Activated T-helper 1 cell treated with anti-CD3 and anti-CD28 coated beads, Interleukin-12 subunit alpha, Interleukin-12 subunit beta, Interleukin-2, Interleukin-4 antibody, amounts not matched to agents 30 ng/mL and 10 ng/mL and 1 ng/mL, durations not matched to agents 14 hours and 24 hours and 36 hours (primary cell): Measurements from ENCODE around the gene RHOXF2. TPM values are rescaled to one million over a fixed set of nuclear protein-coding genes. Genes with fewer than 3 reads are reported as not detected.
"Not testable (repeated sequence)": the region's sequence is repeated elsewhere in the genome, so short reads cannot be mapped to it uniquely, and the experiment has no call there.

Experiments
- DNase-seq: peaks from one replicate; pipeline ENCODE4 v3.0.0; 2021; ENCODE audit warnings: low spot score
- H3K27ac Mint-ChIP-seq: one replicate; pipeline ENCODE4 v1.8.0; 2021; ENCODE audit warnings: mild to moderate bottlenecking, mixed read lengths
- H3K27me3 Mint-ChIP-seq: one replicate; pipeline ENCODE4 v1.8.0; 2022; ENCODE audit warnings: mild to moderate bottlenecking, moderate library complexity, mixed read lengths; ENCODE audit not compliant: insufficient read depth
- H3K36me3 Mint-ChIP-seq: one replicate; pipeline ENCODE4 v1.8.0; 2021; ENCODE audit warnings: low read depth, mixed read lengths
- H3K4me1 Mint-ChIP-seq: one replicate; pipeline ENCODE4 v1.8.0; 2021; ENCODE audit warnings: low read depth, mixed read lengths
- H3K4me3 Mint-ChIP-seq: one replicate; pipeline ENCODE4 v1.8.0; 2021; ENCODE audit warnings: mild to moderate bottlenecking, moderate library complexity, mixed read lengths
- H3K9me3 Mint-ChIP-seq: one replicate; pipeline ENCODE4 v1.8.0; 2021; ENCODE audit warnings: mixed read lengths
- intact Hi-C: fragments of 100-400 bp; cut with micrococcal nuclease; formaldehyde crosslinking; loops from one replicate; pipeline ENCODE4 v1.15.1; 2024
- total RNA-seq: library from RNA; stranded (reverse); gene quantifications from 2 replicates; pipeline ENCODE4 v1.2.3, GENCODE V29; 2022

The RHOXF2 gene, protein sequence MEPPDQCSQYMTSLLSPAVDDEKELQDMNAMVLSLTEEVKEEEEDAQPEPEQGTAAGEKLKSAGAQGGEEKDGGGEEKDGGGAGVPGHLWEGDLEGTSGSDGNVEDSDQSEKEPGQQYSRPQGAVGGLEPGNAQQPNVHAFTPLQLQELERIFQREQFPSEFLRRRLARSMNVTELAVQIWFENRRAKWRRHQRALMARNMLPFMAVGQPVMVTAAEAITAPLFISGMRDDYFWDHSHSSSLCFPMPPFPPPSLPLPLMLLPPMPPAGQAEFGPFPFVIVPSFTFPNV
- total RNA-seq, result not detected in 2 replicates

DNA sequence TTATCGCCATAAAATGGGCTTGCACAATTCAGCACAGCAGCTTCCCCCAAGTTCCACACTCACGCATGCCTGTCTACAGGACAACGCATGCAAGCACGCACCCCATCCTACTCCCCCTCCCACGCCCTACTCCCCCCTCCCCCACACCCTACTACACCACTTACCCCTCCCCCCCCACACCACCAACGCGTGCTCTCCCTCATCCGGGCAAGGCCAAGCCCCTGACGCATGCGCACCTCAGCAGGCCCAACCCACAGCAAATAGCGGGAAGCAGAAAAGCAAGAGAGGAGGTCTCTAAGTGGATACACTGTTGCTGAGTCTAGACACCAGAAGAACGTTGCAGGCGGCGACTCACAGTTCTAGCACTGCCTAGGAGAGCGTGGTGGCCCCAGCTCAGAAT, at the start of gene RHOXF2:
TSS of gene RHOXF2 (plus strand) at position 301 of the 400 bp plus-strand sequence. CDS start 138 bp downstream, outside the sequence.
- H3K9me3 Mint-ChIP-seq, H3K4me3 Mint-ChIP-seq, intact Hi-C loops, H3K4me1 Mint-ChIP-seq, DNase-seq, H3K36me3 Mint-ChIP-seq, H3K27me3 Mint-ChIP-seq, H3K27ac Mint-ChIP-seq: not testable (repeated sequence)

DNA sequence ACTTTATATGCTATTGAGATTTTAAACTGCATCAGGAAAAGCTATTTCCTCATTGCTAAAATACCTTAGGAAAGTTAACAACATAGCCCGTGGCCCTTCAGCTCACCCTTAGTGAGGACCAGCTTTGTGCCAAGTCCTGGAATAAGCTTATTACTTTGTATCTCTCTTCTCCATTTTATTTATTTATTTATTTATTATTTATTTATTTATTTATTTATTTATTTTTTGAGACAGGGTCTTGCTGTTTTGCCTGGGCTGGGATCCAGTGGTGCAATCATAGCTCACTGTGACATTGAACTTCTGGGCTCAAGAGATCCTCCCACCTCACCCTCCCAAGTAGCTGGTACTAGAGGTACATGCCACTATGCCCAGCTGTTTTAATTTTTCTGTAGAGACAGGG, 49.0 kb upstream of the RHOXF2 start:
- Mint-ChIP-seq H3K4me1 (no peaks in the 10 kb centered on the region), H3K27ac (no peak overlapping the region), H3K27me3 (no peaks in the 10 kb centered on the region), H3K9me3 (no peaks in the 10 kb centered on the region), H3K4me3 (no peak overlapping the region), H3K36me3 (no peaks in the 10 kb centered on the region)
- intact Hi-C loops, result no loop called here
- no peak for DNase-seq

DNA sequence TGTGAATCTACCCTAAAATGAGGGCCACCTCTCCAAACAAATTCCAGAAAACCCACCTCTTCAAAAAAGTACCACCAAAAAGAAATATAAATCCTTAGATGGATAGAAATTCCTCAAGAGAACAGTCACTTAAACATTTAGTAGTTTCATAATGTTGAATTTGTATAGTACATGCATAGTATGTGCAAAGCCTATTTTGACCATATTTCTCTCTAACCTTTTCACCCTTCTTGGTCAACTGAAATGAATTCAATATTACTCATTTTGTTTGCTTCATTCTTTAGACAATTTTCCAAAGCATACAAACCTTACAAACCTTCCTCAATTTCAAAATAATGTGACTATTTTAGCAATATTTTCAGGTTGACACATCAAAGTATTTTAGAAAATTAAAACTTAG, 46.8 kb upstream of the RHOXF2 start:
- Mint-ChIP-seq H3K4me1 (no peaks in the 10 kb centered on the region), H3K27me3 (no peaks in the 10 kb centered on the region), H3K27ac (no peak overlapping the region), H3K9me3 (no peaks in the 10 kb centered on the region), H3K4me3 (no peak overlapping the region), H3K36me3 (no peaks in the 10 kb centered on the region)
- intact Hi-C loops, result no loop called here
- DNase-seq, result no peak

DNA sequence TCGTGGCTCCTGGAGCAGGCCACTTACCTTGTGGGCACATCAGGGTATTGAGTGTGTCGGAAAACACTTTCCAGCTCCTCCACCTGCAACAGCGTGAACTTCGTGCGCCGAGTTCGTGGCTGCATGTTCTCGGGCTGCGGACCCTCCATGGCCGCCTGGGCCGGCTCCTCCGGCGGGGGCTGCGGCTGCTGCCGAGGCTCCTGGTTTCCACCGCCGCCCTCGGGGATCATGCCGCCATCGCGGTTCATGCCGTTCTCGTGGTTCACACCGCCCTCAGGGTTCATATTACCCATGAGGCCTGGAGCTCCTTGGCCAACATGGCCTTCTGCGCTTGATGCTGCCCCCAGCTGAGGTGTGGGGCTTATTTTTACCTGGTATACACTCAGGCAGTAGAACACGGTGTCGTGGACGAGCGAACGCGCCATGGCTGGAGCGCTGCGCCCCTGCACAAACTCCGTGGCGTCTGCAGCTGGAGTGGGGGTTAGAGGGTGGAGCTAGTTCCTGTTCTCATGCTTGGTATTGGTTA, 42.9 kb upstream of the RHOXF2 start, which contains the start of gene RHOXF1:
TSS of gene RHOXF1 (minus strand) at position 476 of the 526 bp plus-strand sequence. CDS start at position 425, 51 bp downstream.
- intact Hi-C loops, result no loop called here
- Mint-ChIP-seq H3K4me3 (no peak within 1 kb of the TSS), H3K27me3 (peaks cover 2% of the 10 kb centered on the region), H3K36me3 (no peaks in the 10 kb centered on the region), H3K9me3 (no peaks in the 10 kb centered on the region), H3K4me1 (no peaks in the 10 kb centered on the region), H3K27ac (no peak within 1 kb of the TSS)
- DNase-seq, result no peak

- Mint-ChIP-seq H3K9me3 (no peaks in the 10 kb centered on the region), H3K4me1 (no peaks in the 10 kb centered on the region), H3K4me3 (no peak overlapping the region), H3K27me3 (peaks cover 2% of the 10 kb centered on the region), H3K27ac (no peak overlapping the region), H3K36me3 (no peaks in the 10 kb centered on the region)
- intact Hi-C loops, result no loop called here
- no peak for DNase-seq
These were observed 38.2 kb upstream of the RHOXF2 start for GRCh38 chrX:120120223-120120622.

- H3K27me3 Mint-ChIP-seq, result no peaks in the 10 kb centered on the region
- H3K9me3 Mint-ChIP-seq, result no peaks in the 10 kb centered on the region
- H3K4me1 Mint-ChIP-seq, result no peaks in the 10 kb centered on the region
- H3K27ac Mint-ChIP-seq, result no peak overlapping the region
- no peaks in the 10 kb centered on the region for H3K36me3 Mint-ChIP-seq
- intact Hi-C loops, result no loop called here
- H3K4me3 Mint-ChIP-seq, result no peak overlapping the region
- DNase-seq, result no peak
These were observed 33.0 kb upstream of the RHOXF2 start for GRCh38 chrX:120125444-120125843.

DNA sequence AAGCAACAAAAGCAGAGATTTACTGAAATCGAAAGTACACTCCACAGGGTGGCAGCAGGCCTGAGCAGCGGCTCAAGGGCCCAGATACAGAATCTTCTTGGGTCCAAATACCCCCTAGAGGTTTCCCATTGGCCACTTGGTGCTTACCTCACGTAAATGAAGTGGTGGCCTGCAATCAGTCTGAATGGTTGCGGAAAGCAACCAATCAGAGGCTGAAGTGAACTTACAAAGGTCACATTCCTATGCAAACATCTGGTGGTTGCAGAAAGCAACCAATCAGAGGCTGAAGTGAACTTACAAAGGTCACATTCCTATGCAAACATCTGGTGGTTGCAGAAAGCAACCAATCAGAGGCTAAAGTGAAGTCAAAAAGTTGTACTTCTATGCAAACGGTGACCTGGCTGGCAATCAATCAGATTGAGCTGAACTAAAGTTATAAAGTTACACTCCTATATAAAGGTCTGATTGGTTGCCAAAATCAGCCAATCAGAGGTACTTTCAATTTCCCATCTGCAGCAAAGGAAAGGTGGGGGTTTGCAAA, 30.0 kb upstream of the RHOXF2 start:
- intact Hi-C loops, result not testable (repeated sequence)

GRCh38 chrX:120136128-120136527, 22.3 kb upstream of the RHOXF2 start:
- H3K27ac Mint-ChIP-seq, result no peak overlapping the region
- intact Hi-C loops, result loop anchor here (10.0 kb wide), 1 partner anchor 641 kb away; no protein-coding TSS in a partner anchor
- peaks cover 9% of the 10 kb centered on the region for H3K4me1 Mint-ChIP-seq
- peak overlapping the region; percentile 20 for H3K4me3 Mint-ChIP-seq
- no peaks in the 10 kb centered on the region for H3K36me3 Mint-ChIP-seq
- DNase-seq, result no peak
- H3K27me3 Mint-ChIP-seq, result peaks cover 3% of the 10 kb centered on the region
- no peaks in the 10 kb centered on the region for H3K9me3 Mint-ChIP-seq

More for the DNA sequence above, 30.0 kb upstream of the RHOXF2 start:
- not testable (repeated sequence) for H3K27me3 Mint-ChIP-seq, H3K9me3 Mint-ChIP-seq, H3K4me3 Mint-ChIP-seq, H3K36me3 Mint-ChIP-seq, DNase-seq, H3K4me1 Mint-ChIP-seq, H3K27ac Mint-ChIP-seq

DNA sequence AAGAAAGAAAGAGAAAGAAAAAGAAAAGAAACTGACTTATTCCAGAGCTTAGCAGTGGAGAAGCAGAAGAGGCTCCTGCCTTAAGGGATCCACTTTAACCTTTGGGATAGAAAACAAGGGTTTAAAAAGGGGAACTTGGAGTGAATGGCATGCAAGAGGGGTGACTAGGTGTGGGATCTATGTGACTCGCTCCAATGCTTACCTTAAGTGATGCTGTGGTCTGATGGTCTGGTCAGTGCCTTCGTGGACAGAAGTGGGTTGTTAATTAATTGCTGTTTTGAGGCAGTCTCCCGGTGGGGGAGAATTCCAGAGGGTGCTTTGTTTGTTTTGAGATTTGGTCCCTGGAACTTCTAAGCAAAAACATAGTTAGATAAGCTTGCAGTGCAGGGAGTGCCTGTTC, 21.6 kb upstream of the RHOXF2 start:
- DNase-seq, result no peak
- H3K27ac Mint-ChIP-seq, result no peak overlapping the region
- no peak overlapping the region for H3K4me3 Mint-ChIP-seq
- H3K9me3 Mint-ChIP-seq, result no peaks in the 10 kb centered on the region
- H3K27me3 Mint-ChIP-seq, result peaks cover 3% of the 10 kb centered on the region
- H3K4me1 Mint-ChIP-seq, result peaks cover 9% of the 10 kb centered on the region
- intact Hi-C loops, result loop anchor here (10.0 kb wide), 1 partner anchor 642 kb away; no protein-coding TSS in a partner anchor
- no peaks in the 10 kb centered on the region for H3K36me3 Mint-ChIP-seq

DNA sequence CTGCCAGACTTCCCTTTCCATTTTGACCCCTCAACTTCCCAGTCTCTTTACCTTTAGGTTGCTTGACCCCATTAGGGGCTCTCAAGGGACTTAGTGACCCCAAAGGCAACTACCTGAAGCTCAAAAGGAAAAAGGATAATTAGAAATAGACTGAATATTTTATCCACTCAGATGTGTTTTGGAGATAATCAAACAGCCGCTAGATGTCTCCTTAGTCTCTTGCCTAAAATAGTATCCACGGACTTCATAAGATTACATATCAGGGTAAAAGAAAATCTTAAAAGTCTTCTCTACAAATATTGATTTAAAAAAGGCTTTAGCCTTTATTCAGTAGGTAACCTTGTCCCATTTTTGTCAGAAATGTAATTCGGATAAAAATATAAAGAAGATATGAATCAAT, 21.0 kb upstream of the RHOXF2 start:
- H3K4me3 Mint-ChIP-seq, result no peak overlapping the region
- H3K9me3 Mint-ChIP-seq, result peaks cover under 1% of the 10 kb centered on the region
- H3K27ac Mint-ChIP-seq, result no peak overlapping the region
- intact Hi-C loops, result loop anchor here (10.0 kb wide), 1 partner anchor 643 kb away; no protein-coding TSS in a partner anchor
- H3K36me3 Mint-ChIP-seq, result peaks cover under 1% of the 10 kb centered on the region
- peaks cover 3% of the 10 kb centered on the region for H3K27me3 Mint-ChIP-seq
- H3K4me1 Mint-ChIP-seq, result peaks cover 12% of the 10 kb centered on the region
- no peak for DNase-seq

- no peak overlapping the region for H3K4me3 Mint-ChIP-seq
These were observed 18.0 kb upstream of the RHOXF2 start for GRCh38 chrX:120140293-120140981.

DNA sequence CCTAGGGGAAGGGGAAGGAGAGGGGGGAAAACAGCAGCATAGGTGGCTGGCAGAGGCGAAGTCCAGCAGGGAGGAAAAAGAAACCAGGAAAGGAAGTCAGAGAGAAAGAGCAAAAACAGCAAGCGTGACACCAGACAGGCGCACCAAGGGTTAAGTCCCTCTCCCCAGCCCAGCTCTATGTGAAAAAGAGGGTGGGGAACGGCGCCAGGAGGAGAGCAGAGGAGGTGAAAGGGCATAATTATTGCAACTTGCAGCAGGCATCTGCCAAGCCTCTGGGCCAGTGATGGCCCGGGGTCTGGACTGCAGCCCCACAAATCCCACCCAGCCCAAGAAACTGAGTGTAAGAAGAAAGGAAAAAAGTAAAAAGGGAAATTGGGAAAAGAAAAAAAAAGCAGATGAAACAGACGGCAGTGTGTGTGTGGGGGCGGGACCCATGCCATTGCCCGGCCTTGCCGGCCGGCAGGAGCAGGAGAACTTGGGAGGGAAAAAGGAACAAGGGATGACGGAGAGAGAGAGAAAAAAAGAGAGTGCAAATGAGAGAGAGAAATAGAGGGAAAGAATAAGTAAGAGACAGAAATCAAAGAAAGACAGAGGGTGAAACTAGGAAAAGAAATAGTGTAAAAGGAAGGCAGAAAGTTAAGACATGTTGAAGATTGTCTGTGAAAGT, 14.1 kb upstream of the RHOXF2 start:
- H3K27ac Mint-ChIP-seq, result peak overlapping the region; percentile 74
- H3K4me3 Mint-ChIP-seq, result peak overlapping the region; percentile 68
- peaks cover 40% of the 10 kb centered on the region for H3K4me1 Mint-ChIP-seq
- H3K27me3 Mint-ChIP-seq, result peaks cover 3% of the 10 kb centered on the region
- intact Hi-C loops, result loop anchor here (10.0 kb wide), 1 partner anchor 80 kb away; no protein-coding TSS in a partner anchor
- no peak for DNase-seq
- peaks cover 5% of the 10 kb centered on the region for H3K9me3 Mint-ChIP-seq
- H3K36me3 Mint-ChIP-seq, result peaks cover 6% of the 10 kb centered on the region

More at GRCh38 chrX:120140293-120140981, 18.0 kb upstream of the RHOXF2 start:
- H3K4me1 Mint-ChIP-seq, result peaks cover 35% of the 10 kb centered on the region
- H3K36me3 Mint-ChIP-seq, result peaks cover 3% of the 10 kb centered on the region
- no peak for DNase-seq
- H3K27ac Mint-ChIP-seq, result no peak overlapping the region
- peaks cover 5% of the 10 kb centered on the region for H3K9me3 Mint-ChIP-seq
- intact Hi-C loops, result loop anchor here (10.0 kb wide), 1 partner anchor 84 kb away; no protein-coding TSS in a partner anchor
- H3K27me3 Mint-ChIP-seq, result peaks cover 3% of the 10 kb centered on the region
